GM18502 (cell line): ENCODE results near the gene NRDC.

ENCODE experiments used
- ATAC-seq: cut with Tn5 transposase; IDR thresholded peaks from one replicate; pipeline ENCODE4 v1.9.1; 2021; ENCODE audit warnings: mild to moderate bottlenecking; ENCODE audit not compliant: unreplicated experiment, poor library complexity

NRDC gene, protein sequence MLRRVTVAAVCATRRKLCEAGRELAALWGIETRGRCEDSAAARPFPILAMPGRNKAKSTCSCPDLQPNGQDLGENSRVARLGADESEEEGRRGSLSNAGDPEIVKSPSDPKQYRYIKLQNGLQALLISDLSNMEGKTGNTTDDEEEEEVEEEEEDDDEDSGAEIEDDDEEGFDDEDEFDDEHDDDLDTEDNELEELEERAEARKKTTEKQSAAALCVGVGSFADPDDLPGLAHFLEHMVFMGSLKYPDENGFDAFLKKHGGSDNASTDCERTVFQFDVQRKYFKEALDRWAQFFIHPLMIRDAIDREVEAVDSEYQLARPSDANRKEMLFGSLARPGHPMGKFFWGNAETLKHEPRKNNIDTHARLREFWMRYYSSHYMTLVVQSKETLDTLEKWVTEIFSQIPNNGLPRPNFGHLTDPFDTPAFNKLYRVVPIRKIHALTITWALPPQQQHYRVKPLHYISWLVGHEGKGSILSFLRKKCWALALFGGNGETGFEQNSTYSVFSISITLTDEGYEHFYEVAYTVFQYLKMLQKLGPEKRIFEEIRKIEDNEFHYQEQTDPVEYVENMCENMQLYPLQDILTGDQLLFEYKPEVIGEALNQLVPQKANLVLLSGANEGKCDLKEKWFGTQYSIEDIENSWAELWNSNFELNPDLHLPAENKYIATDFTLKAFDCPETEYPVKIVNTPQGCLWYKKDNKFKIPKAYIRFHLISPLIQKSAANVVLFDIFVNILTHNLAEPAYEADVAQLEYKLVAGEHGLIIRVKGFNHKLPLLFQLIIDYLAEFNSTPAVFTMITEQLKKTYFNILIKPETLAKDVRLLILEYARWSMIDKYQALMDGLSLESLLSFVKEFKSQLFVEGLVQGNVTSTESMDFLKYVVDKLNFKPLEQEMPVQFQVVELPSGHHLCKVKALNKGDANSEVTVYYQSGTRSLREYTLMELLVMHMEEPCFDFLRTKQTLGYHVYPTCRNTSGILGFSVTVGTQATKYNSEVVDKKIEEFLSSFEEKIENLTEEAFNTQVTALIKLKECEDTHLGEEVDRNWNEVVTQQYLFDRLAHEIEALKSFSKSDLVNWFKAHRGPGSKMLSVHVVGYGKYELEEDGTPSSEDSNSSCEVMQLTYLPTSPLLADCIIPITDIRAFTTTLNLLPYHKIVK

GRCh38 chr1:51878616-51879336 is at the start of gene NRDC:
Gene NRDC, minus strand, starts transcription at chr1:51878727. Its CDS starts 112 bp downstream, at chr1:51878615.
- peak; percentile 96 for ATAC-seq

- no peak for ATAC-seq
Measured at GRCh38 chr1:51927029-51927428, 48.5 kb upstream of the NRDC start.

GRCh38 chr1:51926171-51926812 is 47.8 kb upstream of the NRDC start:
- no peak for ATAC-seq

DNA sequence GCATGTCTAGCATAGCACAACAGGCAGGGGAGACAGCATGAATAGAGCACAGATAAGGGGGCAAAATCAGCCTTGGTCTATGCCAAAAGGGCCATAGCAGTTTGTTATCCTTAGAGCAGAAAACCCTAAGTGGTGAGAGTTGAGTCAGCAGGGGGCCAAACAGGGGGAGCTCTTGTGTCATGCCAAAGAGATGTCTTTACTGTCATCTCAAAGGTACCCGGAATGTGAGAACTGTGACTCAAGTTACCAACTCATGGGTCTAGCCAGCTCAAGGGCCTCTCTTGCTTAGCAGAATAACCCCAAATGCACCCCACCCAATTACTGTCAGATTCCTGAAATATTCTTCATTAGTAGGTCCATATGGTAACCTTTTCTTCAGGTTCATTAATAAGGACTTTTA is 45.9 kb upstream of the NRDC start:
- no peak for ATAC-seq

DNA sequence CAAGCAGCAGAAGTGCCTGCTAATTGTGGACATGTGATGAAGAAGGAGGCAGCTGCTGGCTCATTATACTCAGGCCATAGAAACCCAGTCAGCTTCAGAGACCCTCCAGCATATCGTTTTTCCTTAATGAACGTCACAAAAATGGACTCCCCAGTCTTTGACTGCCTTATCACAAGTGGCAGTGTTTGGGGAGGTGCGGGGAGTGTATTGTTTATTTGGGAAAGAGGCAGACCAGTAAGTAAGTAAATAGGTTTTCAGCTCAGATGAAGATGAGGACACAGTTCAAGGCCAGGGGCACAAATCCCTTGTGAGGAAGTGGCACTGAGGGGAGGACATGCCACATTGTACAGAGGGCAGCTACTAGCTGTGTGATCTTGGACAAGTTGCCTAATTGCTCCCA is 43.5 kb upstream of the NRDC start:
- ATAC-seq: no peak

GRCh38 chr1:51920130-51920529 is 41.6 kb upstream of the NRDC start:
- ATAC-seq: no peak

GRCh38 chr1:51919684-51920083 is 41.2 kb upstream of the NRDC start:
- ATAC-seq: no peak

DNA sequence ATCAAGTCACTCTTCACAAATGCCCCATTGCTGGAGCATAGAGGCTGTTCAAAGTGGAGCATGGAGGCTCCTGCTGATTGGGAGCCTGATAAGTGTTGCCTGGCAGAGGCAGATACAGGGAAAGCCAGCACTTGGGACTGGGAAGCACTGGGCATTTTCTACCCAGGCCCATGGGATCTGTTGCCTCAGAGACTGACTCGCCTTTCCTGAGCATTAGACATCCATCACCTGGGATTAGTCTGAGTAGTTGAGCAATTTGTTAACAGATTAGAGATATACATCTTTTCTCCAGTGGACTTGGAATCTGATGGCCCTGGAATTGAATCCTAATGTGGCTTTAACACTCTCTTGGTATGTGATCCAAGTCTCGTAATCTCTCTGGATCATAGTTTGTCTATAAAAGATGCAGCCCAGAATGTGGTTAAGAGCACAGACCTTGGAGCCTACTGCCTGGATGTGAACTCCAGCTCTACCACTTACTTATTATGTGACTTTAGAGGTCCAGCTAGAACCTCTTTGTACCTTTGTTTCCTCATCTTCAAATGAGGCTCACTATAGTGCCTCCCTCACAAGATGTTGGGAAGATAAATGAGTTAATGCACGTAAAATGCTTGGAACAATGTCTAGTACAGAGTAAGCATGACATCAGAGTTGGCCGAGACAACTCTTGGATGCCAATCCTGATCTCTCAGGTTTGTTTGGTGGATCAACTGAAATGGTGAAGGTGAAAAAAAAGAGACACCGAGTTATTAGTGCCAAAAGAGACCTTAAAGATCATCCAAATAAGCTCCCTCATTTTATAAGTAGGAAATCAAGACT is 38.3 kb upstream of the NRDC start:
- ATAC-seq: no peak

DNA sequence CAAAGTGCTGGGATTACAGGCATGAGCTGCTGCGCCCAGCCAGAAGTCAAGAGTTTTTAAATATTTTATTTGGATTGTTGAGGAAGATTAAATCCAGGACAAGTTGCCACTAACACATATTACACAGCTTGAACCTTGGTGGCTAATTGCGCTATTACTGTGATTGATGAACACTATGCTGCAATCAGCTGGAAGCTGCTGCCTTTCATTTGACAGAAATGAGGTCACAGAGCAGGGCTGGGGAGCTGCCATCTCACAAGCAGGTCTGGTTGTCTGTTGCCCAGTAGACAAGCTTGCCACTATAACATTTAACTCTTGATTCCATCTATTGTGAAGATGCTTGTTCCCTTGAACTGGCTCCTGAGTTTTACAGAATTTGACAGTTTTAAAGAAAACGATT is 37.4 kb upstream of the NRDC start:
- ATAC-seq: no peak

- ATAC-seq: no peak
Measured at GRCh38 chr1:51912881-51913280, 34.4 kb upstream of the NRDC start.

GRCh38 chr1:51910221-51911000 is 31.9 kb upstream of the NRDC start:
- no peak for ATAC-seq

DNA sequence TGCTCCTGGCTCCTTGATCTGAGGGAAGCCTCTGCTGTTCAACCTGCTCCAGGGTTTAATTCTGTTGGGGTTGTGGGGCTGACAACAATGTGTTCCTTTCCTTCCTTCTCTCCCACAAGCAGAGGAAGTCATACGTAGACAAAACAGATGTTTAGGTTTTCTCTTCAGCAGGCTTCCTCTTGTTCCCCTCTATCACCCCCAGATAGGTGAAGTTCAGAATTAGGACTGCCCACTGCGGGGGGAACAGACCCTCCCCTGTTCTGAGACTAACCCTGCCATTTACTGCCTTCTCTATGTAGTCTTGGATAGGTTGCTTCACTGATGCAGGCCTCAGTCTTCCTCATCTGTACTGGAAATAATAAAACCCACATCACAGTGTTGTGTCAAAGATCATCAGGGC is 30.0 kb upstream of the NRDC start:
- ATAC-seq: no peak

DNA sequence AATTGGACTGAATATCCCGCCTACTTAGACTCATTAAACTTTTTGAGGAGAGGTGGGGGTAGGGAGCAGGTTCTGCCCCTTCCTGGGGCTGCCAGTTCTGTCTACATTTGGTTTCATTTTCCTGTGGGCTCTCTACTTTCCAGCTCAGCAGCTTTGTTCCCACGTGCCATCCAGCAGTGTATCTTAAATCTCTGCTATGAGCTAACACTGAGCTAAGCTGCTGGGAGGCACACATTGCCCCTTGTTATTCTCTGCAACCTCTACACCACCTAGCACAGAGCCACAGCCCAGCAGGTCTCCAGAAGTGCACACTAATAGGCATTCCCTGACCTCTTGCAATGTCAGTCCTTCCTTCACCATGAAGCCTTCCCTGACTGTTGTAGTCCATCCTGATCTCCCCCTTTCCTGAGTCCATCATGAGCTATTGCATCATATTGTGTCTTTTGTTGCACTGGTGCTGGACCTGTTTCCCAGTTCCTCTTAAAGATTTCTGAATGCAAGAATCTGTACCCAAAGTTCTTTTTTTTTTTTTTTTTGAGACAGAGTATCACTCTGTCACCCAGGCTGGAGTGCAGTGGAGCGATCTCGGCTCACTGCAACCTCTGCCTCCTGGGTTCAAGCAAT is 28.7 kb upstream of the NRDC start:
- no peak for ATAC-seq

GRCh38 chr1:51906306-51907078 is 28.0 kb upstream of the NRDC start:
- ATAC-seq: no peak

GRCh38 chr1:51902456-51902855 is 23.9 kb upstream of the NRDC start:
- no peak for ATAC-seq

GRCh38 chr1:51901151-51901550 is 22.6 kb upstream of the NRDC start:
- ATAC-seq: no peak

DNA sequence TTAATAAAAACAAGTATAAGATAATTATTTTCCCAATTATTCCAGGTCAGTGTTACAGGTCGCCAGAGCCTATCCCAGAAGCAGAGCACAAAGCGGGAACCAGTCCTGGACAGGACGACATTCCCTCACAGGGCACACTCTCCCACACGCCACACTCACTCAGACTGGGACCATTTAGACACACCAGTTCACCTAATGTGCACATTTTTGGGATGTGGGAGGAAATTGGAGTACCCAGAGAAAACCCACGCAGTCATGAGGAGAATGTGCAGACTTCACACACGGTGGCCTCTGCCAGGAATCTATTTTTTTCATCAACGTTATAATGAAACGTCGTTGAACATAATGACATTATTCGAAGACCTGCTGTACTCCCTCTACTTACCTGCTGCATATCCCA is 20.5 kb upstream of the NRDC start:
- no peak for ATAC-seq
